MM.1S (cell line): ENCODE results near the gene JMJD6.

Experiments
- DNase-seq: peaks from one replicate; pipeline ENCODE4 v3.0.0-alpha.2; 2015
- H2AFZ ChIP-seq: fragments of 300-600 bp; sonication (generic); 2 replicates; pipeline ENCODE4 v1.6.0; 2016; ENCODE audit warnings: antibody characterized with exemption, low read length
- H3F3A ChIP-seq: fragments of 300-600 bp; sonication (generic); 2 replicates; pipeline ENCODE4 v1.6.1; 2016; ENCODE audit warnings: mild to moderate bottlenecking, antibody characterized with exemption, low read length, moderate library complexity, mixed read lengths; ENCODE audit not compliant: insufficient read depth
- H3K27ac ChIP-seq: fragments of 300-600 bp; sonication (generic); 2 replicates; pipeline ENCODE4 v1.5.1; 2016; ENCODE audit warnings: mild to moderate bottlenecking, low read length
- H3K27me3 ChIP-seq: fragments of 300-600 bp; sonication (generic); replicated peaks from 2 replicates; pipeline ENCODE4 v1.6.0; 2016; ENCODE audit warnings: low read length; ENCODE audit not compliant: insufficient read depth
- H3K36me3 ChIP-seq: fragments of 300-600 bp; sonication (generic); replicated peaks from 2 replicates; pipeline ENCODE4 v1.6.1; 2016; ENCODE audit warnings: mild to moderate bottlenecking, low read length, mixed read lengths; ENCODE audit not compliant: insufficient read depth
- H3K4me1 ChIP-seq: fragments of 300-600 bp; sonication (generic); 2 replicates; pipeline ENCODE4 v1.6.1; 2016; ENCODE audit warnings: low read length, mixed read lengths
- H3K4me2 ChIP-seq: fragments of 300-600 bp; sonication (generic); 2 replicates; pipeline ENCODE4 v1.6.0; 2016; ENCODE audit warnings: low read depth, low read length
- H3K4me3 ChIP-seq: fragments of 300-600 bp; sonication (generic); 2 replicates; pipeline ENCODE4 v1.5.1; 2016; ENCODE audit warnings: low read length, mixed read lengths
- H3K79me2 ChIP-seq: fragments of 300-600 bp; sonication (generic); 2 replicates; pipeline ENCODE4 v1.6.1; 2016; ENCODE audit warnings: mixed run types, low read length, mixed read lengths
- H3K9ac ChIP-seq: fragments of 300-600 bp; sonication (generic); 2 replicates; pipeline ENCODE4 v1.6.1; 2016; ENCODE audit warnings: low read length, mixed read lengths
- H3K9me2 ChIP-seq: fragments of 300-600 bp; sonication (generic); replicated peaks from 2 replicates; pipeline ENCODE4 v1.6.1; 2016; ENCODE audit warnings: mild to moderate bottlenecking, low read length, mixed read lengths; ENCODE audit not compliant: insufficient read depth
- H3K9me3 ChIP-seq: fragments of 300-600 bp; sonication (generic); replicated peaks from 2 replicates; pipeline ENCODE4 v1.6.1; 2016; ENCODE audit warnings: mild to moderate bottlenecking, low read length, mixed read lengths; ENCODE audit not compliant: insufficient read depth
- H4K20me1 ChIP-seq: fragments of 300-600 bp; sonication (generic); 2 replicates; pipeline ENCODE4 v1.6.1; 2016; ENCODE audit warnings: mild to moderate bottlenecking, low read length, moderate library complexity, mixed read lengths; ENCODE audit not compliant: insufficient read depth
- CTCF ChIP-seq: fragments of 300-600 bp; sonication (generic); IDR thresholded peaks from 2 replicates; pipeline ENCODE4 v1.5.1; 2016; ENCODE audit warnings: antibody characterized with exemption, low read length, mixed read lengths
- EZH2 ChIP-seq: fragments of 300-600 bp; sonication (generic); optimal IDR thresholded peaks from 2 replicates; pipeline ENCODE3; 2017; ENCODE audit warnings: low read depth, mild to moderate bottlenecking, antibody characterized with exemption, low read length, mixed read lengths
- EZH2phosphoT487 ChIP-seq: fragments of 300-600 bp; sonication (generic); IDR thresholded peaks from 2 replicates; pipeline ENCODE4 v1.6.1; 2018; ENCODE audit warnings: antibody characterized with exemption, low read length

JMJD6 gene

DNA sequence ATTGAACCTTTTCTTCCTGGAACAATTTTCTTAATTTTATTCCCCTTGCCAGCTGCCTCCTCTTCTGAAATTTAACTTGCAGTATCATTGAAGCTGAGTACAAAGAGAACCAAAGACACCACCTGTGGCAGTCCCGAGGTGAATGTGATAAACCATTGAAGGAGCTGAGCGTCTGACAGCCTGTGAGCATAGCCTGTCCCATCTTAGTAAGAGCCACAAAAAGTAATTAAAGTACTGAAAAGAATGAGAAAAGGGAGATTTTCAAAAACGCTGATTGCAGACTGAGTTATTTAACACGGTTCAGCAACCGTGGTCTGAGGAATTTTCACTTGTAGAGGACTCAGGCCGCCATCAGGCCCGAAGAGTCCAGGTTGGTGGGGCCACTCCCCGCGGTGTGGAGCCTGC, 55.7 kb downstream of the JMJD6 start:
- Histone ChIP-seq H3K9ac (no peak overlapping the region), H3K9me3 (no peaks in the 10 kb centered on the region), H3K4me1 (peaks cover 6% of the 10 kb centered on the region), H3K4me2 (peak overlapping the region; percentile 89; the same call in 1 of the 2 replicates), H4K20me1 (no peaks in the 10 kb centered on the region), H2AFZ (peak overlapping the region; percentile 98), H3K27me3 (peaks cover 6% of the 10 kb centered on the region; the same call in 1 of the 2 replicates), H3K27ac (no peak overlapping the region), H3K36me3 (no peaks in the 10 kb centered on the region), H3K9me2 (no peaks in the 10 kb centered on the region), H3K4me3 (0 out of 2 replicates have a peak overlapping the region, but pooled peaks have one; percentile 57), H3K79me2 (no peaks in the 10 kb centered on the region), H3F3A (peaks cover 7% of the 10 kb centered on the region; the same call in 1 of the 2 replicates)
- no peak for TF ChIP-seq EZH2
- TF ChIP-seq EZH2phosphoT487, result no peak
- no peak for TF ChIP-seq CTCF
- no peak for DNase-seq

- Histone ChIP-seq H3K79me2 (no peaks in the 10 kb centered on the region), H2AFZ (no peak overlapping the region; the same call in 1 of the 2 replicates), H3F3A (peaks cover 7% of the 10 kb centered on the region; the same call in 1 of the 2 replicates), H4K20me1 (no peaks in the 10 kb centered on the region), H3K9me3 (no peaks in the 10 kb centered on the region), H3K36me3 (no peaks in the 10 kb centered on the region), H3K4me2 (no peak overlapping the region), H3K4me3 (no peak overlapping the region), H3K4me1 (peaks cover 6% of the 10 kb centered on the region), H3K27ac (no peak overlapping the region), H3K27me3 (peaks cover 6% of the 10 kb centered on the region; the same call in 1 of the 2 replicates), H3K9me2 (no peaks in the 10 kb centered on the region), H3K9ac (no peak overlapping the region)
- no peak for TF ChIP-seq EZH2
- no peak for TF ChIP-seq CTCF
- TF ChIP-seq EZH2phosphoT487, result no peak
- DNase-seq, result no peak
Observed at GRCh38 chr17:76670020-76670717, 56.2 kb downstream of the JMJD6 start.
